SH-SY5Y (cell line): Measurements from ENCODE around the gene WBP1.

Experiments used
- GATA2 ChIP-seq: IDR thresholded peaks from 2 replicates; pipeline ENCODE4 v1.6.1; 2011; ENCODE audit warnings: mild to moderate bottlenecking, low read depth, low read length
- GATA3 ChIP-seq: IDR thresholded peaks from 2 replicates; pipeline ENCODE4 v1.6.1; 2011; ENCODE audit warnings: low read depth, mild to moderate bottlenecking, low read length, moderate library complexity

Gene WBP1

GRCh38 chr2:74440378-74441169, 17.7 kb upstream of the WBP1 start:
- TF ChIP-seq GATA2, result no peak
- no peak for TF ChIP-seq GATA3

- no peak for TF ChIP-seq GATA3
- no peak for TF ChIP-seq GATA2
Measured at GRCh38 chr2:74441170-74441689, 17.0 kb upstream of the WBP1 start.

DNA sequence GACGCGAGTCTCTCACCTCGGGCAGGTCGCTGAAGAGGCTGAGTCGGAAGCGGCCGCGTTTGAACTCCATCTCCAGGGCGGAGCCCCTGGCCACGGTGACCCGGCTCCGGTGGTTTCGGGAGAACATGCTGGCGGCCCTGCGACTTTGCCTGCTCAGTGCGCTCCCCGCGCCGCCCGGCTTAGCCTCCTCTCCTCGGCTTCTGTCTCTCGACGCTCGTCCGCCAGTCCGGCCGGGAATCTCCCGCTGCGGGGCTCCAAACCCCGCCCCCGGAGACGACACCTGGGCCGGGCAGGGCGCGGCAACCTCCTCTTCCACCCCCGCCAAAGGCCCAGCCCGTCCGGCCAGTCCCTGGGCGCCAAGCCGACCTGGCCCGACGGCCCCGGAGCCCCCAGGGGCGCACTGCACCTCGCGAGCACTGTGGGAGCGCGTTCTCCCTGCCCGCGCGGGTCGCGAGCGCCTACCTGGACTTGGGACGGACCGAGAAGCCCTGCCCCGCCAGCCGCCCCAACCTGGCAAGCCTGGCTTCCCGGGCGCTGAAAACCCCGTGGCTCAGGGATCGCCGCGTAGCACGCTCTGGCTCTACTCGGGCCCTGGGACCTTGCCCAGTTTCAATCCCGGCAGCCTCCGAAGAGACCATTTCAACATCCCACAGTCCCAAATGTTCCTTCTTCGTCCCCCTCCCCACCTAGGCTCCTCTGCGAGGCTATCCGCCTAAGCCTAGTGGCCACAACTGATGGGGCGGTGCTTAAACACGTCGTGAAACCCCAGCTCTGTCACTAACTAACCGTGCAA, 16.4 kb upstream of the WBP1 start, which contains the start of gene RTKN:
TSS of gene RTKN (minus strand) at position 248 of the 793 bp plus-strand sequence. CDS start at position 127, 121 bp downstream.
- TF ChIP-seq GATA3 (no peak), GATA2 (no peak)

- TF ChIP-seq GATA2 (no peak), GATA3 (no peak)
Measured at GRCh38 chr2:74444498-74445318, 13.5 kb upstream of the WBP1 start.

GRCh38 chr2:74447230-74447999, 10.8 kb upstream of the WBP1 start:
- TF ChIP-seq GATA2 (no peak), GATA3 (no peak)

DNA sequence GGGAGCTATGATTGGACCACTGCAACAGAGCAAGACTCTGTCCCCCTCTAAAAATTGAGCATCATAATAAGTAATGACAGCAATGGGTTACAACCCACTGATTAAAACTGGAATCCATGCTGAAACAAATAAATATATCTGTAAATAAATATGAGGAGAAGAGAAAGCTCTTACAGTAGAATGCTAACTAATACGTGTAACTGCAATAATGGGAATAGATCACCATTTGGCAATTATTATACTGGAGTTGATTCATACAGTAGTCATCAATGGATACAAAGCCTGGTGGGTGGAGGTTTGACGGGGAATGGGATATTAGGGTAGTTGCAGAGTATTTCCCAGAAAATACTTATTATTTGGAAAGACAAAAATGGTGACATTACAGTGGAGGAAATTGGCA, 9.5 kb upstream of the WBP1 start:
- TF ChIP-seq GATA2 (no peak), GATA3 (no peak)

DNA sequence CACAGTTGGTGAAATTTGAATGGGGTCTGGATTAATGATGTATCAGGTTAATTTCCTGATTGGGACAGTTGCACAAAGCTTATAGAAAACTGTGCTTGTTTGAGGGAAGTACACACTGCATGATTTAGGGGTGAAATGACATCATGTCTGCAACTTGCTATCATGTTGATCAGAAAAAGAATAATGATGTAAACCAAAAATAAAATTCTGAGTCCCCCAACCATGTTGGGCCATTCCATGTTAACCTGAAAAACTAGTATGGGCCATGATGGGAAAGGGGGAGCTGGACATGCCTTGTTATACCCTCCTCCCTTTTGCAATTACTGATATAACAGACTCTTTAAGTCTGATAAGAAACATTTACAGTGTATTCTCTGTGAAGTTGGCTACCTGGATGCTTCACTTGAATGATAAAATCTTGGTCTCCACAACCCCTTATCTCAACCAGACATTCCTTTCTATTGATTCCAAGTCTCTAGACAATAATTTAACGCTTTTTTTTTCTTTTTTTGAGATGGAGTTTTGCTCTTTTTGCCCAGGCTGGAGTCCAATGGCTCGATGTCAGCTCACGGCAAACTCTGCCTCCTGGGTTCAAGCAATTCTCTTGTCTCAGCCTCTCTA, 7.6 kb upstream of the WBP1 start:
- no peak for TF ChIP-seq GATA2
- no peak for TF ChIP-seq GATA3

DNA sequence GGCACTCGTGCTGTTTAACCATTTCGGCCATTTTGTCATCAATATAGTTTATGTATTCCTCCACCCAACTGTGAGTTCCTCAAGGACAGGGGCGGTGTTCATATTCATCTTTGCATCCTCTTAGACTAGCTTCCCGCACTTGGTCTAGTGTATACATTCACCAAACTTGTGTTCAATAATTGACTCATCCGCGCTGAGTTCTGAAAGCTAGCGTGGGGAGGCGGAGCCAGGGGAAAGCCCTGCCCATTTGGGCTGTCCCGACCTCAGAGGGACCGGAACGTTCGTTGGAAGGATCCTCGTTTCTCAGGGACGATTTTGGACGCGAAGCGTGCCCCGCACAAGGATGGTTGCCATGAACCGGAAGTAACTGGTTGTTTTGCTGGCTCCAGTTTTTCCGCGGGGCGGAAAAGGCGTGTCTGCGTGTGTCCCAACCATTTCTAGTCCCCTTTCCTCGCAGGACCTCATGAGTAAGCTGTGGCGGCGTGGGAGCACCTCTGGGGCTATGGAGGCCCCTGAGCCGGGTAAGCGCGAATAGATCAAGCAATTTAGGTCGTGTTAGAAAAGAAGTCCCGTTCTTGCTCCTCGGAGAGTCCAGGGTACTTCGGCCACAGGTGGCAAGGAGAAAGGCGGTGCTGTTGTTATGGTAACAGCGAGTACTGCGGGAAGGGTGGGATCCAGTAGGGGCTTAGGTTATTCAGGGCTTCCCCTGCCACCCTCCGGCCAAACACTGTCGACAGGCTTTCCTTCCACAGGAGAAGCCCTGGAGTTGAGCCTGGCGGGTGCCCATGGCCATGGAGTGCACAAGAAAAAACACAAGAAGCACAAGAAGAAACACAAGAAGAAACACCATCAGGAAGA, 3.4 kb upstream of the WBP1 start, which contains the start of gene INO80B:
TSS of gene INO80B (plus strand) at position 434 of the 858 bp plus-strand sequence. CDS start at position 464, 30 bp downstream.
- no peak for TF ChIP-seq GATA3
- no peak for TF ChIP-seq GATA2

GRCh38 chr2:74457129-74457548, 1.1 kb upstream of the WBP1 start:
- no peak for TF ChIP-seq GATA2
- no peak for TF ChIP-seq GATA3

GRCh38 chr2:74457549-74458131, 598 bp upstream of the WBP1 start:
- TF ChIP-seq GATA3 (no peak), GATA2 (no peak)

DNA sequence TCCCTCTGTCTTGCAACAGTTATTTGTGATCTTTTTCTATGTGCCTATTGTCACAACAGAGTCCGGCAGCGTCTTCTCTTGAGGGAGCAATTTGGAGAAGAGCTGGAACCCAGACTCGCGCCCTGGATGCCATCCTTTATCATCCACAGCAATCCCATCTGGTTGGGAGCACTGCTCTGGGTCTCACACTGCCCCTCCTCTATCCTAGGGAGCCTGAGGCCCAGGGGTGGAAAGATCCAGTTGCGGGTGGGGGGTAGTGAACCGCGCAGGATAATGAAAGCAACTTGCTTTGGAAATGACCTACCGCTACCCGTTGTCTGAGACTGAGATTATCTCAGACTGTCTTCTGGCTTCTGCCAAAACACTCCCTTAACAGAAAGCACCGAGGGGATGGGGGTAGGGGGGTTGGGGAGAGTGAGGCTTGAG, 713 bp downstream of the WBP1 start:
- TF ChIP-seq GATA2 (no peak), GATA3 (no peak)
